Thyroid gland (tissue), 4 donors: ENCODE data around the gene CHEK1. TPM values are rescaled to one million over a fixed set of nuclear protein-coding genes. Genes with fewer than 3 reads are reported as not detected.
A peak's percentile ranks its signal among the peaks of the same experiment; 100 is the strongest.

Experiments
- DNase-seq, 2 donors: peaks; one replicate each; pipeline ENCODE4 v3.0.0-alpha.2; 2019
- H3K27ac ChIP-seq, 3 donors: fragments of 200-600 bp; sonication (generic); 1 replicate in 2 of 3; 2 replicates in 1 of 3; pipeline ENCODE4 v1.5.1; 2016 to 2019; ENCODE audit warnings: mild to moderate bottlenecking in 1 of 3, moderate library complexity in 1 of 3
- H3K27me3 ChIP-seq: fragments of 200-600 bp; sonication (generic); one replicate; pipeline ENCODE4 v1.5.1; 2019
- H3K36me3 ChIP-seq, 2 donors: fragments of 200-600 bp; sonication (generic); one replicate each; pipeline ENCODE4 v1.5.1; 2016 to 2019
- H3K4me1 ChIP-seq, 2 donors: fragments of 200-600 bp; sonication (generic); one replicate each; pipeline ENCODE4 v1.5.1; 2017 to 2019
- H3K4me3 ChIP-seq, 3 donors: fragments of 200-600 bp; sonication (generic); replicated peaks in 1 of 3; 1 replicate in 2 of 3; 2 replicates in 1 of 3; pipeline ENCODE4 v1.5.1; 2016; ENCODE audit warnings: mild to moderate bottlenecking in 1 of 3
- H3K9me3 ChIP-seq: fragments of 200-600 bp; sonication (generic); one replicate; pipeline ENCODE4 v1.5.1; 2017
- POLR2A ChIP-seq, 2 donors: fragments of 450-650 bp; IDR thresholded peaks; one replicate each; pipeline ENCODE4 v1.6.1; 2017; ENCODE audit warnings: antibody characterized with exemption in 2 of 2, mild to moderate bottlenecking in 2 of 2, moderate library complexity in 1 of 2
- WGBS, 2 donors: methylation state at CpG; one replicate each; pipeline ENCODE4 v1.1.5; 2017; 5-methylcytosine and 5-hydroxymethylcytosine counted together
- intact Hi-C: fragments of 100-400 bp; cut with DNase I; formaldehyde crosslinking; loops from one replicate; pipeline ENCODE4 v1.15.1; 2023
- total RNA-seq, 4 donors: library from RNA; depleted of rRNA; stranded (reverse); fragments of >200 nt; gene quantifications; one replicate each; pipeline ENCODE4 v1.2.3, GENCODE V29; 2016
- TF ChIP-seq, protein P1 (sequence below), 6 experiments: fragments of 200-600 bp in 3 of 6; fragments of 450-650 bp in 3 of 6; sonication (generic) in 3 of 6; IDR thresholded peaks; one replicate each; pipeline ENCODE4 v1.5.1; 2016 to 2019; ENCODE audit warnings: antibody characterized with exemption in 6 of 6, mild to moderate bottlenecking in 2 of 6, inconsistent platforms in 1 of 6, moderate library complexity in 1 of 6

CHEK1 gene
- total RNA-seq, 4 donors from 2014 or later, result 0.78 to 3.4 (median 1.4) TPM

- no peak for DNase-seq
- intact Hi-C loops, result loop anchor here (10.0 kb wide), 1 partner anchor 252 kb away; no protein-coding TSS in a partner anchor
- TF ChIP-seq, protein P1, sequence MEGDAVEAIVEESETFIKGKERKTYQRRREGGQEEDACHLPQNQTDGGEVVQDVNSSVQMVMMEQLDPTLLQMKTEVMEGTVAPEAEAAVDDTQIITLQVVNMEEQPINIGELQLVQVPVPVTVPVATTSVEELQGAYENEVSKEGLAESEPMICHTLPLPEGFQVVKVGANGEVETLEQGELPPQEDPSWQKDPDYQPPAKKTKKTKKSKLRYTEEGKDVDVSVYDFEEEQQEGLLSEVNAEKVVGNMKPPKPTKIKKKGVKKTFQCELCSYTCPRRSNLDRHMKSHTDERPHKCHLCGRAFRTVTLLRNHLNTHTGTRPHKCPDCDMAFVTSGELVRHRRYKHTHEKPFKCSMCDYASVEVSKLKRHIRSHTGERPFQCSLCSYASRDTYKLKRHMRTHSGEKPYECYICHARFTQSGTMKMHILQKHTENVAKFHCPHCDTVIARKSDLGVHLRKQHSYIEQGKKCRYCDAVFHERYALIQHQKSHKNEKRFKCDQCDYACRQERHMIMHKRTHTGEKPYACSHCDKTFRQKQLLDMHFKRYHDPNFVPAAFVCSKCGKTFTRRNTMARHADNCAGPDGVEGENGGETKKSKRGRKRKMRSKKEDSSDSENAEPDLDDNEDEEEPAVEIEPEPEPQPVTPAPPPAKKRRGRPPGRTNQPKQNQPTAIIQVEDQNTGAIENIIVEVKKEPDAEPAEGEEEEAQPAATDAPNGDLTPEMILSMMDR (IDR thresholded peaks at IDR 0.05), result no peak
- Histone ChIP-seq H3K4me3 (no peak overlapping the region), H3K9me3 (no peaks in the 10 kb centered on the region), H3K27ac (no peak overlapping the region), H3K36me3 (peaks cover 37 to 38% of the 10 kb centered on the region in 2 donors), H3K4me1 (peaks cover 9 to 15% of the 10 kb centered on the region in 2 donors), H3K27me3 (no peaks in the 10 kb centered on the region)
- 92 to 94% methylated on average over 1 of the region's 1 CpG for WGBS, 2 donors
Observed at GRCh38 chr11:125623064-125623463, 1.9 kb upstream of the CHEK1 start.

- TF ChIP-seq, protein P1 (IDR thresholded peaks at IDR 0.05), result no peak
- TF ChIP-seq POLR2A (IDR thresholded peaks at IDR 0.05), result no peak
- 0 to 1% methylated on average over 16 of the region's 20 CpGs for WGBS, 2 donors
- H3K4me1 ChIP-seq, result peaks cover 9 to 15% of the 10 kb centered on the region in 2 donors
- H3K4me3 ChIP-seq, result peak overlapping the region; percentile 12 to 67 (median 62)
- H3K36me3 ChIP-seq, result peaks cover 16 to 17% of the 10 kb centered on the region in 2 donors
- peak; percentile 75 to 78 for DNase-seq
- H3K27me3 ChIP-seq, result no peaks in the 10 kb centered on the region
- H3K9me3 ChIP-seq, result no peaks in the 10 kb centered on the region
- H3K27ac ChIP-seq, result peak overlapping the region; percentile 89 to 95 (median 93)
- intact Hi-C loops, result loop anchor here (10.0 kb wide), 1 partner anchor 250 kb away; no protein-coding TSS in a partner anchor
Observed at GRCh38 chr11:125625225-125625629, 264 bp downstream of the CHEK1 start.

DNA sequence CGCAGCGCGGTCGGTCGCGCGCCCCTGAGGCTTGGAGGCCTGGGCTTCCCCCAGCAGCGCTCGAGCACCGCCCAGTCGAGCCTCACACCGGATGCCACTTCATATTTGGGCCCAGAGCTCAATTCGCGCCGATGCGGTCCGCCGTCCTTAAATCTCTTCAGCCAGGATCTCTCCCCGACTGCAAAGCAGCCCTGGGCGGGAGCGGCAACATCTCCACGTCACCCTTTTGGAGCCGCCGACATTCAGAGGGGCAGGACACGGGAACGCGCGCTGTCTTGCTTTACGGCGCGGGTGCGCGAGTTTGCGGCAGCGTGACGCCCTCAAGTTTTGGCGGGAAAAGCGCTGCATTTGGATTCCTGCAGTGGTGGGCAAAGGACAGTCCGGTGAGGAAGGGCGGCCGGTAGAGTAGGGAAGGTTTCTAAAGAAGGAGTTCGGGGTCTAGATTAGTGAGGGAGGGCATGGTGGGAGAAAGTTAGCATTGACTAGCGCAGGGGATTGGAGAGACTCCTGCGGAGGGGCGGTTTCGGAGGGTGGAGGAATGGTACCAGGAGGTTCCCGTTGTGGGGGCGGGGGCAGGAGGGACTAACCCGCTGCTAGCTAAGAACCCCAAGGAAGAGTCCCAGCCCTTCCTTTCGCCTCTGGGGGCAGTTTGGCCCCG lies 796 bp downstream of the CHEK1 start:
- Histone ChIP-seq H3K4me3 (peak overlapping the region; percentile 12 to 67 (median 62)), H3K36me3 (peaks cover 11 to 12% of the 10 kb centered on the region in 2 donors), H3K27ac (peak overlapping the region; percentile 89 to 95 (median 93)), H3K27me3 (no peaks in the 10 kb centered on the region), H3K4me1 (peaks cover 9 to 15% of the 10 kb centered on the region in 2 donors), H3K9me3 (no peaks in the 10 kb centered on the region)
- 0 to 1% methylated on average over 38 to 39 of the region's 51 CpGs for WGBS, 2 donors
- intact Hi-C loops, result loop anchor here (10.0 kb wide), 1 partner anchor 249 kb away; no protein-coding TSS in a partner anchor
- peak; percentile 83 to 84 for DNase-seq
- TF ChIP-seq POLR2A (IDR thresholded peaks at IDR 0.05), result peak in 1 of 2 donors; percentile 73
- TF ChIP-seq, protein P1 (IDR thresholded peaks at IDR 0.05), result no peak

GRCh38 chr11:125626288-125626950 lies 1.5 kb downstream of the CHEK1 start:
- TF ChIP-seq, protein P1 (IDR thresholded peaks at IDR 0.05), result no peak
- Histone ChIP-seq H3K4me3 (peak overlapping the region; percentile 12 to 67 (median 62)), H3K36me3 (peaks cover 4 to 6% of the 10 kb centered on the region in 2 donors), H3K27ac (peak overlapping the region in 1 of 3 donors; percentile 89), H3K9me3 (no peaks in the 10 kb centered on the region), H3K4me1 (peaks cover 9 to 15% of the 10 kb centered on the region in 2 donors), H3K27me3 (no peaks in the 10 kb centered on the region)
- no peak for DNase-seq
- intact Hi-C loops, result loop anchor here (10.0 kb wide), 1 partner anchor 248 kb away; no protein-coding TSS in a partner anchor
- WGBS, 2 donors, result 0 to 1% methylated on average over 18 of the region's 18 CpGs
